Esophagus muscularis mucosa (tissue), 3 donors: ENCODE data around the gene ZNF468.
"Not testable (repeated sequence)": the region's sequence is repeated elsewhere in the genome, so short reads cannot be mapped to it uniquely, and the experiment has no call there.

ENCODE experiments used
- POLR2A ChIP-seq: fragments of 450-650 bp; IDR thresholded peaks from one replicate; pipeline ENCODE4 v1.6.1; 2017; ENCODE audit warnings: antibody characterized with exemption, moderate library complexity, mild to moderate bottlenecking, low read depth
- POLR2AphosphoS5 ChIP-seq, 2 donors: sonication (generic); formaldehyde crosslinking; IDR thresholded peaks; one replicate each; pipeline ENCODE4 v1.6.1; 2017; ENCODE audit warnings: antibody characterized with exemption in 2 of 2
- TF ChIP-seq, protein P1 (sequence below), 3 experiments: fragments of 200-600 bp in 2 of 3; fragments of 450-650 bp in 1 of 3; sonication (generic) in 2 of 3; IDR thresholded peaks; one replicate each; pipeline ENCODE4 v1.5.1; 2017 to 2019; ENCODE audit warnings: antibody characterized with exemption in 3 of 3, mild to moderate bottlenecking in 2 of 3, moderate library complexity in 1 of 3

DNA sequence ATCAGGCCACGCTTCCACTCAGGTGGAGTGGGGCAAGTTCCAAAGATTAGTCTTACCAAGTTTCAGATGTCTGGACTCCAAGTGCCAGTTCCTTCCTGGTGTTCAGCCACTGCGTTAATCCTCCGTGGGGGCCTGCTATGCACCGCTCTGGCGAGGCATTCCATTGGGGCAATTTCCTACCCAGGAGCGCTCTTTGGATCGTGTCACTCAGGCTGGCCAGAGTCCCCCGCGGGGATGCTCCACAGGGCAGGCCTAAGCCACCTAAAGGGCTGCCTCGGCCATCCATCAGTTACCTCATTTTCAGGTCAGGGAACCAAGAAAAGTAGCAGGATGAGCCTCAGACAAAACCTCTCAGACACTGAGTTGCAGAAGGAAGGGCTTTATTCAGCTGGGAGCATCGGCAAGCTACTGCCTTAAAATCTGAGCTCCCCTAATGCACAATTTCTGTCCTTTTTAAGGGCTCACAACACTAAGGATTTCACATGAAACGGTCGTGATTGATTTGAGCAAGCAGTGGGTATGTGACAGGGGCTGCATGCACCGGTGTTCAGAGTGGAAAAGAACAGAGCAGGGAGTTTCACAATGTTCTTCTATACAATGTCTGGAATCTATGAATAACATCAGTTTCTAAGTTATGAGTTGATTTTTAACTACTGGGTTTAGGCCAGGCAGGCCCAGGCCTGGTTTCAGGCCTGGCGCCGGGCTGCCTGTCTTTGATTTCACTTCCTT, 46.8 kb upstream of the ZNF468 start:
- TF ChIP-seq, protein P1, sequence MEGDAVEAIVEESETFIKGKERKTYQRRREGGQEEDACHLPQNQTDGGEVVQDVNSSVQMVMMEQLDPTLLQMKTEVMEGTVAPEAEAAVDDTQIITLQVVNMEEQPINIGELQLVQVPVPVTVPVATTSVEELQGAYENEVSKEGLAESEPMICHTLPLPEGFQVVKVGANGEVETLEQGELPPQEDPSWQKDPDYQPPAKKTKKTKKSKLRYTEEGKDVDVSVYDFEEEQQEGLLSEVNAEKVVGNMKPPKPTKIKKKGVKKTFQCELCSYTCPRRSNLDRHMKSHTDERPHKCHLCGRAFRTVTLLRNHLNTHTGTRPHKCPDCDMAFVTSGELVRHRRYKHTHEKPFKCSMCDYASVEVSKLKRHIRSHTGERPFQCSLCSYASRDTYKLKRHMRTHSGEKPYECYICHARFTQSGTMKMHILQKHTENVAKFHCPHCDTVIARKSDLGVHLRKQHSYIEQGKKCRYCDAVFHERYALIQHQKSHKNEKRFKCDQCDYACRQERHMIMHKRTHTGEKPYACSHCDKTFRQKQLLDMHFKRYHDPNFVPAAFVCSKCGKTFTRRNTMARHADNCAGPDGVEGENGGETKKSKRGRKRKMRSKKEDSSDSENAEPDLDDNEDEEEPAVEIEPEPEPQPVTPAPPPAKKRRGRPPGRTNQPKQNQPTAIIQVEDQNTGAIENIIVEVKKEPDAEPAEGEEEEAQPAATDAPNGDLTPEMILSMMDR (IDR thresholded peaks at IDR 0.05), result not testable (repeated sequence)
- TF ChIP-seq POLR2AphosphoS5 (IDR thresholded peaks at IDR 0.05); POLR2A: not testable (repeated sequence)
